LNCaP clone FGC (cell line): ENCODE measurements around the gene BAZ2B.

Source experiments
- DNase-seq: peaks from one replicate; pipeline ENCODE4 v3.0.0-alpha.2; 2011; ENCODE audit warnings: low read depth
- H3K4me3 ChIP-seq: 2 replicates; pipeline ENCODE4 v1.5.1; 2011; ENCODE audit warnings: mild to moderate bottlenecking, low read depth, low read length, control low read depth
- TF ChIP-seq, protein P1 (sequence below): IDR thresholded peaks from 2 replicates; pipeline ENCODE4 v1.5.1; 2012; ENCODE audit warnings: mild to moderate bottlenecking; ENCODE audit not compliant: control insufficient read depth, insufficient read depth; ENCODE audit errors: extremely low read depth

The BAZ2B gene

DNA sequence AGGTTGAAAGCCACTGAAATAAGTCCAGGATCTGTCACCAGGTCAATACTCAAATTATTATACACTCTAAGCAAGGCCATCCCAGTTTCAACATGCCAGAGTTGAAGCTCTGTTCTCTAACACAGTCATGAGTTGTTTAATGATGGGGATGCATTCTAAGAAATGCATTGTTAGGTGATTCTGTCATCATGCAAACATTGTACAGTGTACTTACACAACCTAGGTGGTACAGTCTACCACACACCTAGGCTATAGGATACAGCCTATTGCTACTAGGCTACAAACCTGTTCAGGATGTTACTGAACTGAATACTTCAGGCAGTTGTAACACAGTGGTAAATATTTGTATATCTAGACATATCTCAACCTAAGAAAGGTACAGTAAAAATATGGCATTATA lies 162.2 kb downstream of the BAZ2B start:
- DNase-seq: no peak
- TF ChIP-seq, protein P1, sequence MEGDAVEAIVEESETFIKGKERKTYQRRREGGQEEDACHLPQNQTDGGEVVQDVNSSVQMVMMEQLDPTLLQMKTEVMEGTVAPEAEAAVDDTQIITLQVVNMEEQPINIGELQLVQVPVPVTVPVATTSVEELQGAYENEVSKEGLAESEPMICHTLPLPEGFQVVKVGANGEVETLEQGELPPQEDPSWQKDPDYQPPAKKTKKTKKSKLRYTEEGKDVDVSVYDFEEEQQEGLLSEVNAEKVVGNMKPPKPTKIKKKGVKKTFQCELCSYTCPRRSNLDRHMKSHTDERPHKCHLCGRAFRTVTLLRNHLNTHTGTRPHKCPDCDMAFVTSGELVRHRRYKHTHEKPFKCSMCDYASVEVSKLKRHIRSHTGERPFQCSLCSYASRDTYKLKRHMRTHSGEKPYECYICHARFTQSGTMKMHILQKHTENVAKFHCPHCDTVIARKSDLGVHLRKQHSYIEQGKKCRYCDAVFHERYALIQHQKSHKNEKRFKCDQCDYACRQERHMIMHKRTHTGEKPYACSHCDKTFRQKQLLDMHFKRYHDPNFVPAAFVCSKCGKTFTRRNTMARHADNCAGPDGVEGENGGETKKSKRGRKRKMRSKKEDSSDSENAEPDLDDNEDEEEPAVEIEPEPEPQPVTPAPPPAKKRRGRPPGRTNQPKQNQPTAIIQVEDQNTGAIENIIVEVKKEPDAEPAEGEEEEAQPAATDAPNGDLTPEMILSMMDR: no peak
- H3K4me3 ChIP-seq: no peak overlapping the region

DNA sequence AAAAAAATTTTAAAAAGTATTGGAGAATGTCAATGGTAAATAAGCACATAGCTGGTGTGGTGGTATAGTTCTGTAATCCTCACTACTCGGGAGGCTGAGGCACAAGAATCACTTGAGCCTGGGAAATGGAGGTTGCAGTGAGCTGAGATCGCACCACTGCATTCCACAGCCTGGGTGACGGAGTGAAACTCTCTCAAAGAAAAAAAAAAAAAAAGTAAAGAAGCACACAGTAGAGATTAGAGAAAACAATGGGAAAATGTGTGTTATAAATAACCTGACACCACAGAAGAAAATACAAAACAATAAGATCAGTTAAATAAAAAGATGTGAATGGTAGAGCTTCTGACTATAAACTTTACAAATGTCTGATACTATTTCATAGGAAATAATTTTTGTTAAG lies 166.2 kb downstream of the BAZ2B start:
- no peak for DNase-seq
- TF ChIP-seq, protein P1: no peak
- H3K4me3 ChIP-seq: no peak overlapping the region

DNA sequence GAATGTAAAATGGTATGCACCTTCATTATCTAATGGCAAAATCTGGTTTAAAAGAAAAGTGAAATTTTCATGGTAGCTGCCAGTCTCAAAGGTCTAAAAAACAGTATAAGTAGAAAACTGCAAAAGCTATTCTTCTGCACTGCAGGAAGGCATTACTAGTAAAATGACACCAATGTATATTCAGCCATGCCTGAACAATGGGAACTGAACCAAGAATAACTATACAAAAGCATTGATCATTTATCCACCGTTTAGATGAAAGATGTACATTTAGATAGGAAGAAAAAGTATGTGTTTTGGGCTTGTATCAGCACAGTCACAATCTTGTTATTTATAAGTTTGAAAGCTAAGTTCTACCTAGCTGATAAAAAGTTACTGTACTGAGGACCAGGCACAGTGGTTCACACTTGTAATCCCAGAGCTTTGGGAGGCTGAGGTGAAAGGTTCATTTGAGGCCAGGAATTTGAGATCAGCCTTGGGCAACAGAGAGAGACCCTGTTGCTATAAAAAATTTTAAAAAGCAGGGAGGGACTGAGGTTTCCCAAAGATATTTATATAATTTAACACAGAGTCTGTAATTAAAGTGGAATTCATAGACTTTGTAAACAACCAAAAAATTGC lies 166.7 kb downstream of the BAZ2B start:
- no peak overlapping the region for H3K4me3 ChIP-seq
- DNase-seq: no peak
- TF ChIP-seq, protein P1: no peak

DNA sequence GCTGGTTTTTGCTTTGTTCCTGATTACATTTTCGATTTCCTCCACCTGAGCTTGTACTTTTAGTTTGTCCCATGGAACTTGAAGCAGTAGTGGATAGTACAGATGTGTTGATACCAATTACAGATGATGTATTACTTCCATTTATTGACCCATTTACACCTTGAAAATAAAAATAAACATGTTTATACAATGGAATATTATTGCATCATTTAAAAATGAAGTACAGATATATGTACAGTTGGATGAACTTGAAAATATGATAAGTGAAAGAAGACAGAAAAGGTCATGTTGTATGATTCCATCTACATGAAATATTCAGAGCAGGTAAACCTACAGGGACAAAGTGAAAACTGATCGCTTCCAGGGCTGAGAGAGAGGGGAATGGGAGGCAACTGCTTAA lies 169.5 kb downstream of the BAZ2B start:
- TF ChIP-seq, protein P1: no peak
- H3K4me3 ChIP-seq: no peak overlapping the region
- DNase-seq: no peak

DNA sequence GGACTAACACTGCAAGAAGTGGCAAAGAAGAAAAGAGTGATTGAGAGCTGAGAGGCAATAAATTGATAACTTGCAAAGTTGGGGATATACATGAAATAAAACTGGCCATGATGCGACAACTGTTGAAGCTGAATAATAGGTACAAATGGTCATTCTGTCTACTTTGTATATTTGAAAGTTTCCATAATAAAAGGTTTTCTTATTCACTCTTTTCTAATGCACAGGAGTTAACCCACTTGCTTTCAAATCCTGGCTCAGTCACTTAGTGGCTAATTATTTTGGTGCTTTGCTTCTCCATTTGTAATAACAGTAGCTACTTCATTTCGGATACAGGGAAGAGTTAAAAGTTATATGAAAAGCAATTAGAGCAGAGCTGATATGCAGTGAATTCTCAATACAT lies 170.1 kb downstream of the BAZ2B start:
- TF ChIP-seq, protein P1: no peak
- H3K4me3 ChIP-seq: no peak overlapping the region
- no peak for DNase-seq

DNA sequence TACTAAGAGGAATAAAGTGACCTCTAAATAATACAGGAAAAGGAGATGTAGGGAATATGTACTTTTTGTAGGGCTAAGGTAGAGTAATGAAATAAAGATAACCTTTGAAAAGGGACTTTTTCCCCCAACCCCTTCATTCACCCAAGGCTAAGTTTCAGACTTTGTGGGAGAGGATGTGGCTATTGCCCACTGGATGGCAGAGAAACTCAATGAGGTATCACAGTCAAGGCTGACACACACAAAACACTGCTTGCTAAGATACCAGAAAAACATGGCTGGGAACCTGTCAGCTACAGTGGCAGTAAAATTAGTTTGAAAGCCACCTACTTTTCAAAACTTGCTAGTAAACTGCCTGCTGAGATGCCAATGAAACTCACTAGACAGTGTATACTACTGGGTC lies 171.0 kb downstream of the BAZ2B start:
- DNase-seq: no peak
- H3K4me3 ChIP-seq: no peak overlapping the region
- TF ChIP-seq, protein P1: no peak

DNA sequence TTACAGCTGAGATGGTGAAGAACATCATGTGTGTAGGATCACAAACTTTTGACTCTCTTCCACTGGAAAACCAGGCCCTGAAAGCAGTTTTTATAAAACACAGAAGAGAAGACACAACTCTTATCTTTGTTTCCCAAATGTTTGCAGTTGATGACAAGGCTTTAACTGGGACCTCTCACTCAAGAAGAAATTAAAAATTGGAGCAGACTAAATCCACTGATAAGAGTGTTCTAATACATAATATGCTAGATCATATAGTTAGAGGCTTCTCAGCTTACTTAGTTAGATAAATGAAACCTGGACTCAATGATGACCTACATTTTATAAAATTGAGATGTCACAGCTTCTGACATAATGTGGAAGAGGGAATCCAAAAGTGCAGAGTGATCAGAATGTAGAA lies 171.6 kb downstream of the BAZ2B start:
- DNase-seq: no peak
- TF ChIP-seq, protein P1: no peak
- no peak overlapping the region for H3K4me3 ChIP-seq
